GM21825 (cell line): ENCODE measurements around the gene CYRIA.

ENCODE experiments used
- ATAC-seq: cut with Tn5 transposase; IDR thresholded peaks from one replicate; pipeline ENCODE4 v1.9.1; 2021; ENCODE audit warnings: mild to moderate bottlenecking, moderate library complexity; ENCODE audit not compliant: unreplicated experiment

The CYRIA gene

DNA sequence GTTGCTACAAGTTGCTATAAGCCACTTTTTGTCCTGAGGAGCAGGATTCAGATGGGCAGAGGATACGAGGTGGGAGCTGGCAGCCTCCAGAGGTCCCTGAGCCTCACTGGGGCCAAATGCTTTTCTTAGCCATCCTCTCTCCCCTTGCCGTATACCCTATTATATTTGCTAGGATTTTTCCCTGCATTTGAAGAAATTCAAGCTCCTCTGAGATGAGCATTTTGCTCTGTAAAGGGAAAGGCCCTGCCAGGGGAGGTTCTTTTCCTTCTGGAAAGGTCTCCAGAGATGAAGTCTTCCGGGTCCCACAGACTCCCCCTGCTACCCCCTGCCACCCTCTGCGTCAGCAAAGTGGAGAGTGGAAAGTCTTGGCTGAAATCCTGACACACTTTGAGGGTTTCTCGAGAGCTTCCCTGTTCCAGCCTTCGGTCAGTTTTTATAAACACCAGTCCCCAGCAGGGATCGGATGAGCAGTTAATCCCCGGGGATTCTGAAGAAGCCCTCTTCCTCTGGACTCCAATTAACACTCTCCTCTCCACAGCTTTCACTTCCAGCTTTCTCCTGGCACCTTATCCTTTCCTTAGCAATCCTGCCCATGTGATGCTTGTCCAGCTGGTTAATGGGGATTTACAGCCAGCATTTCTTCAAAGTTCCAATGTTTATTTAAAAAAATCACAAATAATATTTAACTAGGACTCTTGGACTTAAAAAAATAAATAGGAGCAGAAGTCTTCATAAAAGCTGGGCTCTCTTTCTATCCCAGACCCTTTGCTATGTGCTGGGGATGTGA, 13.1 kb downstream of the CYRIA start:
- ATAC-seq, result no peak

DNA sequence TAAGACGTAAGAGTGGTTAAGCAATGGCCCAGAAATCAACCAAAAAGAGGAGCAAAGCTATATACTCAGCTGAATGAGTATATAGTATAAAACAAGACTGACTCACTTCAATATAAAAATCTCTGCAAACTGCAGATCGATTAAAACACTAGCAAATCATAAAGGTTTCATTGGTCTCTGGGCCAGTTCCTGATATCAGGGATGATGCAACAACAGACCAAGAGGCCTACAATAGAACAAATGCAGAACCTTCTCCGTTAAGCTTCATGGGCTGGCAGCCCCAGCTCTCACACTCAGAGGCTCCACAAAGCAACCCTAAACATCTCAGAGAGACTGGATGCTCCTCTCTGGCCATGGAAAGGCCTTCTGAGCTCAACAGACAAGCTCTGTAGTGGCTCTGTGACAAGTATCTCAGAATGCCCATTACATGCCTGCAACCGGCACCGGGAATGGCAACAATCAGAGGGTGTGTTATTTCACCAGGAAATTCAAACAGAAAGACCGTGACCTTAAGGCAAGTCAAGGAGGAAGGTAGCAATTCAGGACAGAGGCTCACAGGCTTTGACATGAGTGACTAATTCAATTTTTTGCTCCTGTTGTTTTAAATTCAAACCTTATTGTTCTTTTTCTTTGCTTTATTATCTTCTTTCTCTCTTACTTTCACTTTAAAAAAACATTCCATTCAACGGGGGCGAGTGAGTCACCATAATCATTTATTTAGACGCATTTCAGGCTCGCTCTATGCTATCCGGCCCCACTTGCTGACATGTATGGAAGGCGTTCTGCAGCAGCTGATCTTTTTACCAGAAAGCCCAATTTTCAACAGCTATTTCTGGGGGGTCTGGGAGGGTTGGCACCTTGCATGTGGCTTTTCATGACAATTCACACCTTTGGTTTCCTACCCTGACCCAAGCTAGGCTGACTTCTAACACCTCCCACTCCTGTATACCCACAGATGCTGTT, 15.1 kb downstream of the CYRIA start:
- no peak for ATAC-seq

DNA sequence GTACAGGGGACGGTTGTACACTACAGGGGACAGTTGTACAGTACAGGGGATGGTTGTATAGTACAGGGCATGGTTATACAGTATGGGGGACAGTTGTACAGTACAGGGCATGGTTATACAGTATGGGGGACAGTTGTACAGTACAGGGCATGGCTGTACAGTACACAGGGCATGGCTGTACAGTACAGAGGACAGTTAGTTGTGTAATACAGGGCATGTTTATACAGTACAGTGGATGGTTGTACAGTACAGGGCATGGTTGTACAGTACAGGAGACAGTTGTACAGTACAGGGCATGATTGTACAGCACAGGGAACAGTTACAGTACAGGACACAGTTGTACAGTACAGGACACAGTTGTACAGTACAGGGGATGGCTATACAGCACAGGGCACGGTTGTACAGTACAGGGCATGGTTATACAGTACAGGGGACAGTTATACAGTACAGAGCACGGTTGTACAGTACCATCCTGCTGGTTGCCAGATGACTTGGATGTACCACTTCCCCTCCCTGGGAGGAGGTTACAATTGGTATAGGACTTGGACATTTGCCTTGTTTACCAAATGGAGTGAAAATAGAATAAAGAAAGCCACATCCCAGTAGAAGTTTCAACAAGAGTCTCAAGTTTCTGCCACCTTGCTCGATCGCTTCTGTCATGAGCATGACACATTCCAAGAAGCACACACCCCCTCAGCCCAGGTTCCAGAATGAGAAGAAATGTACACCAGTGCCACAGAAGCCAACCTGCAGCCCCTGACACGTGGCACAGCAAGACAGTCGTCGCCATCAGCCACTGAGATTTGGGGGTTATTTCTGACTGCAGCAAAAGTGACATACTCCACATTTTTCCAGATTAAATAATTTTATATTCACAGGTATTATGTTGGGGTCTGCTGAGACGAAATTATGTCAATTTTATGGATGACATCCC, 16.0 kb downstream of the CYRIA start:
- ATAC-seq, result no peak

DNA sequence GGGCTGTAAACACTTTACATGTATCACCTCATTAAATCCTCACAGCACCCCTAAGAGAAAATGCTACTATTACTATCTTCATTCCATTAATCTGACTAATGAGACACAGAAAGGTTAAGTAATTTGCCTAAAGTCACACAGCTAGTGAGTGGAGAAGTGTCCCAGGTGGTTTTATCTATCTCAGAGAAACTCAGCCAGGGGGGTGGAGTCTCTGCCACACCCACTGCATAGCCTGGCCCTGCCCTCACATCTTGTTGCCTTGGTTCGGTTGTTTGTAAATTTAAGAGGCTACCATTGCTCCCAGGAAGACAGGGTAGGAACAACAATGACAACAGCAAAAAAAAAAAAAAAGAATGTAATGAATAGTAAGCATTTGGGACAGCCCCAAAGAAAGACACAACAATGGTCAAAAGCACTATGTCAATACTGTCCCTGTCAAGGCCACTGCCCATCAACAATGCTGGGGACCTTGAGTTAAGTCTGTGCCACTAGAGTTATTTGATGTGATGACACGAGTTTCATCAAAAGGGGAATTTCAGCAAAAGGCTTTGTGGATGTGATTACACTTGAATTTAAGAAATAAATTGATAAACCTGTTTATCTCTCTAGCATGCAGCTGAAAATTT, 17.5 kb downstream of the CYRIA start:
- no peak for ATAC-seq

DNA sequence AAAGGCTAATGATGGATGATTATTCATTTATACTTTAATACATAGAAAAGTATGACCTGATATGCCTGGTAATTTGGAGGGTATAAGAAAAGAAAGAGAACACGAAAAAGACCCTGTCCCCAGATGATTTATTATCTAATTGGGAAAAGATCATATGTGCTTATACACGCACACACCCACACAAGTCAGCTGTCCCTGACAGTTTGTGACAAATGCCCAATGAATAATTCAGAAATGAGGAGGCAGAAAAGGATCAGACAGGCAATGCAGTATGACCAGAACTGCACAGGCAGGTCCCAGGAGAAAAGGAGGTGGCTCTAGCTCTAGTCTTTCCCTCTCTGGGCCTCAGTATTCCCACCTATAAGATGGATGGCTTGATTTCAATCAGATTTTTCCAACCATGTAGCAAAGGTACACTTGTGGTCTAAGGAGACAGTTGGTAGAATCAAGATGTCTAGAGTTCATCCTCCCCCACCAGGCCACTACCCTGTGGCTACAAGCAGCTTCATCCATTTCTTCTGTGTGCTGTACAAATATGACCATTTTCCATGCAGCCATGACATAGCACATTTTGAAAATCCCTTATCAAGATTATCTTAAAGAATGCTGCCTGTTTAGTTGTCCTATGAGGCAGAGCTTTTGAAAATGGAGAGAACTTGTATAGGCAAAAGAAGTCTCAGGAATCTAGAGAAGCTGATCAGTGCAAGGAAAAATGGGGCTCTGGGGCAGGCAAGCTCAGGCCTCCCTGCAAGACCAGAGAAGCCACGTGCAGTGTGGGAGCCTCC, 19.7 kb downstream of the CYRIA start:
- no peak for ATAC-seq

DNA sequence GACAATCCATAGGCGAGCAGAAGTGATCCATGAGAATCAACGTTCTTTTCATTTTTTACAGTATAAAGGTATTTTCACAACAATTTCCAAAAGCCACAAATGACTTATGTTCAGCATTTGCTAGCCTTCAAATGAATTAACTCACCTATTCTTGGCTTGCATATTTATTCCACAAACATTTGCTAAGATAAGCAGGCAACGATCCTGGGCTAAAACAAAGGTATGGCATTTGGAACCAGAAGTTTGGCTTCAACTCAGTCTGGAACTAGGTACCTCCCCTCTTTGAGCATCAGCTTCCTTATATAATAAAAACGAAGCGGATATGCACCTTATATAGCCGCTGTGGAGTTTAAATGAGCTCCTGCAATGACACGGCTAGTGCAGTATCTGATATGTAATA, 20.5 kb downstream of the CYRIA start:
- no peak for ATAC-seq

DNA sequence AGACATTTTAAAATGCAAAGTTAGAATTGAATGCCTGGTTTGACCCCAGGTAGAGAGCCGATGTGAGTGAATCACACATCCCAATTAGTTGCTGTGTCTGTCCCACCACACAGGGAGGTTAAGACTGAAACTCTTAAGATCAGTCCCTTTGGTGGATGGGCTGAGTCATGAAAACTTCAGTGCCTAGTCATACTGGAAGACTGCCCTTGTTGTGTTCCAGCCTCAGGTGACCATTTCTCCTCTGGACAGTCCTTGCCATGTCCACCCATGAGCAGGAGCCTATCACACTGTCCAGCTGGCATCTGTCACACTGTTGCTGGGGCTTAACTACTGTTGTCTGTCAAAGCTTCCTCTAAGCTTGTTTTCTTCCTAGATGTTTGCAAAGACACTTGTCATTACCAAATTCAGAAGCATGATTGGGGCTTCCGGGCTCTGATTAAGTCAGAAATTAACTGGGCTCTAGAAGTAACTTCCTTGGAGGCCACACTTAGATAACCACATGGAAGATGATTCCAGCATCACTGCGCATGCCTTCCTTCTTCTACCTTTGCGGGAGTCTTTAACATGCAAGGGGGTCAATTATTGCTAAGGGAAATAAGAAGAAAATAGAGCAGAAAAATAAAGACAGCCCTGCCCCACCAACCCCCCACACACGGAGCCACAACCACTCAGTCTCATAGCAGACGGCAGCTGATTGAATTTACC, 21.3 kb downstream of the CYRIA start:
- ATAC-seq, result no peak

DNA sequence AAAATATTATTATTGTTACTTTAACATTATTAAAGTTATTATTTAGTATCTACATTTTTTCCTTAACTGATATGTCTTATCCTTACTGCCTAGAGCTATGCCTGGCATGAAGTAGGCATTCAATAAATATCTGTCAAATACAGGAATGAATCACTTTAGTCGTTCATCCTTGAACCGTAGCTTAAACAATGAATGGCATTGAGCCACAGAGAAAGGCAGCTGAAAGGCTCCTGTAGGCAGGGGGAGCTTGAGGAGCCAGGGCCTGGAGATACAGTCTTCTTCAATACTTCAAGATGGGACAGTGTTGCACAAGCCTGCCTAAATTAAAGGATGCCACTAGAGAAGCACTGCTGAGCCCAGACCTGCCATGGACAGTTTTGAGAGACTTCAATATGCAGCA, 22.5 kb downstream of the CYRIA start:
- no peak for ATAC-seq

DNA sequence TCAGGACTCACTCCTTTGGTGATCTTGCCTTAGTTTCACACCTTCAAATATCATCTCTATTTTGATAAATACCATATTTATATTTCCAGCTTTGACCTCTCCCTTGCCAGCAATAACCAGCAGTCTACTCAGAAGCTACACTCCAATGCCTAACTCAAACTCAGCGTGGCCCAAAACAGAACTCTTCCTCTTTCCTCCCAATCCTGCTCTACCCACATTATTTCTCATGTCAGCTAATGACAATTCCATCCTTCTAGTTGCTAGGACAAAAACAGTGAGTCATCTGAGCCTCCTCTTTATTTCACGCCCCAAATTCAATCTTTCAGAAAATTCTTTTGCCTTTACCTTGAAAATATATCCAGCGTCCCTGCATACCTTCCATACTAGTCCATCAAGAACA, 23.5 kb downstream of the CYRIA start:
- ATAC-seq, result no peak

DNA sequence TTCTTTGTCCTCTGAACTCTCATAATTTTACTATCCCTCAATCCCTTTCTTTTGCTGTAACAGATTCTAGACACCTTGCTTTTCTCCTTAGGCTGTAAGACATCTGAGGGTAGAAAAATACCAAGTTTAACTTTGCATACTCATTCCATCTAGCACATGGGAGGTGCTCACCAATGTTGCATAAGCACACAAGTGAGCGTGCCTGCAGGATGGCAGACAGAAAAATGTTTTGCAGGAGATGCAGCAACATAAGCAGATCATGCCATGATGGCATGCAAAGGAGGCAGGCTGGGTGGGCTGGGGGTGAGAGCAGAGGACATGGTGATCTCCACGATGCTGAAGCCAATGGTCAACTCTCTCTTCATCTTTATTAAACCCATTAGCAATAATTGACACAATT, 24.1 kb downstream of the CYRIA start:
- no peak for ATAC-seq

DNA sequence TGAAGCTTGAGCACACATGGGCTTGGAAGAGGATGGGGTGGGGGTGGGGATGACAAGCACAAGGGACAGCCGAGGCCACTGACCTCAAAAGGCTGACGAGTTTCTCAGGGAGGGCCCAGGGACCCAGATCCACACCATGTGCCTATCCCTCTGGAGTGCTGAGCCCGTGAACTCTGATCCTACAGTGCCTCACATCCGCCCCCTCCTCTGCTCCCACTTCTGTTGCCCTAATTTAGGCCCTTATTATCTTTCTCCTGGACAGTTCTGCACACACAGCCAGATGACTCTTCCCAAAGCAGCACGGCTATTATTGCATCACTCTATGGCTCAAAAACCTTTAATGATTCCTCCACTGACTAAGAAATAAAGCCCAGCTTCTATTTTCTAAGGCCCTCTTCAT, 24.8 kb downstream of the CYRIA start:
- ATAC-seq, result no peak

DNA sequence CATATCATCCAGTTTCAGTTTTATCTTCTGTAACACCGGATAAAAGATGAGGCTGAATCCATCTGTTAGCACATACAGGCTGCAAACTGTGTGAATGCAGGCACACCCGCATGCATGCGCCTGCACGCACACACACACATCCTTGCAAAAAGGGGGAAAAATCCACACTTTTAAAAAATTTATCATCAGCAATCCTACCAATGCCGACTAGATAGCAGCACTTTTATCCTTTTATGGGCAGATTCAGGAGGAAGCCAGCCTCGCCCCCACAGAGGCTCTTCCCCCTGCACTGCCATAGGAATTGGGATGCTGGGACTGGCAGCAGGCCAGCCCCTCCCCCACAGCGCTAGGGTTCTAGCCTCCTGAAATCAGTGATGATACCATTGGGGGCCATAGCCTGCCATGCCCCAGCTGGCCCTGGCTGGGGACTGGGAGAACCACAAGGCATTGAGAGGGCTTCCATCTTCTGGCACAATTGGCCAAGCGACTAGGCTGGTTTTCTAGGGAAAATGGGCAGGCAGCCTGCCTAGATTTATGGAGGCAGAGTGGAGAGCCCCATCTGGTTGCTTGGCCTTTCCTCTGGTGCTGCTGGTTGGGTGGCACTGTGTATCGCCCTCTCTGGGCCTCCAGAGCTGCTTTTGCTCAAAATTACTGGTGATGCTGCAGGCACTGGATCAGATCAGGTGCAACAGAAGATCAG, 25.5 kb downstream of the CYRIA start:
- ATAC-seq, result no peak

DNA sequence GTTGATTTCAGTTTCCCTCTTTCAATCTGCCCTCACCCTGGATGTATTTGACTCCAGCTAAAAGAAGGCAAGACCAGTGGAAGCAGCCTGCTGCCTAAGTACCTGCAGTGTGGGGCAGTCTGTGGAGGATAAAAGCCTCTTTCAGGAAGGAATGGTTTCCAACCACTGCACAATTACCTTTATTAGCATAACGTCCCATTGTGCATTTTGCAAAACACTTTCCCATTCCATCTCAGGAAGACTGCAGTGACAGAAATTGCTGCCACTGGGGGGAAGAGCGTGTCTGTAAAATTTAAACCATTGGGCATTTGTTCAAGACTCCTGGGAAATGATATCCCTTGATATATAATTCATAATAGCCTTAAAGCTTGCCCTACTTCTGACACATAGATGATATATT, 26.2 kb downstream of the CYRIA start:
- no peak for ATAC-seq

DNA sequence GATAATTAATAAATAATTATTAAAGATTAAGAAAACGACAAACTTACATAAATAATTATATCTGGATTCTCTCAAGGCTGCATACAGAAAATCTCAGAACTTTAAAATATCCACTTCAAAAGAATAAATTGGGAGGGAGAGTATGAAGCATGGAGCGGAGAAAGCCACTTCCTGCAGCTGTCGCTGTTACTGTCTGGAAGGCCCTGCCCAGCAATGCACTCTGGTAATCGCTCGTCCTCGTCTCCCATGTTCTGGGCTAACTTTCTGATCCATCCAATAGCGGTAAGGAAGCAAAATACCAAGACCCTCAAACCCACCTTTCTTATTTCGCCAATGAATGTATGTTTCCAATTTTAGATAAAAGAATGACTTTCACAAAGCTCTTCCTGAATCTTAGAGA, 26.7 kb downstream of the CYRIA start:
- no peak for ATAC-seq

DNA sequence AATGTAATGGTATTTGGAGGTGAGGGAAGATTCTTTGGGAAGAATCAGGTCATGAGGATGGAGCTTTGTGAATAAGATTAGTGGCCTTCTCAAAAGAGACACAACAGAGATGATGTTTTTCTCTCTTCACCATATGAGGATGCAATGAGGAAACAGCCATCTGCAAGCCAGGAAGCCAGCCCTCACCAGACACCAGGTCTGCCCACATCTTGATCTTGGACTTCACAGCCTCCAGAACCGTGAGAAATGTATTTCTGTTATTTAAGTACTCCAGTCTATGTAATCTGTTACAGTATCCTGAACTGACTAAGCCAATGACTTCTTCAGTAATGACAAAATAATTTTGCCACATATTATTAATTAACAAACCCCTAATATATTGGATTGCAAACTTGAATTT, 28.3 kb downstream of the CYRIA start:
- ATAC-seq, result no peak

DNA sequence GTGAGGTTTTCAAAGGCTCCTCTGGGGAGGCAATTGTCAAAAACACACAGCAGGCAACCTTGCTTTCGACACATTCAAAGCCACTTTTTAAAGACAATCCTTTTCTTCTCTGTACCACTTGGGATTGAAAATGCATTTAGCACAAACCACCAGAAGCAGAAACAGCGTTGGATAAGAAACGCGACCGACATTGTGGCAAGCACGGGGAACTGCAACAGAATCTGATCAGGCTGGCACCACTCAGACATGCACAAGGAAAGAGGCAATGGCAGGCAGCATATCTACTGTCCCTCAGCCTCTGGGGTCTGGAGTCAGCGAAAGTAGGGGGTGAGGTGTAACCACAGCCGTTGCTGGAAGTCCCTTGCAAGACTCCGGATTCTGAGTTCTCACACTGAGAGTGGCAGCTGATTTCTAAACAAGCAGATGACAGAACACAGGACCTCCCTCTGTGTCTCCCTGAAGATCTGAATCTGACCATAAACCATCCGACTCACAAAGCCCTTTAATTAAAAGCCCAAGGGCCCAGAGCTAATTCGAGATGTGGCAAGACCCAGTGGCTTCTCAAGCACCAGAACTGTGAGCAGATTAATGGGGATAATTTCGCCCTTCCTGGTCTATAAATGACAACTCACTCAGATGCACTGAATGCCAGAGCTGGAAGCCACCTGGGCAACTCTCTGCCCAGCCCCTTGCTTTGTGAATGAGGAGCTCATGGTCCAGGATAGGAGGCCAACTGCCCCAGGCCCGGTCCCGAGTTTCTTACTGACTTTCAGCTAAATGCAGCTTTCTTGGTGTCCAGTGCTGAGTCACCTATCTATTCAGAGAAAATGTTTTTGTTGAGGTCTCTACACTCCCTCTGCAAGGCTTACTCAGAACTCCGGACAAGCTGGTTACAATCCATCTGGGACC, 29.6 kb downstream of the CYRIA start:
- ATAC-seq, result no peak

DNA sequence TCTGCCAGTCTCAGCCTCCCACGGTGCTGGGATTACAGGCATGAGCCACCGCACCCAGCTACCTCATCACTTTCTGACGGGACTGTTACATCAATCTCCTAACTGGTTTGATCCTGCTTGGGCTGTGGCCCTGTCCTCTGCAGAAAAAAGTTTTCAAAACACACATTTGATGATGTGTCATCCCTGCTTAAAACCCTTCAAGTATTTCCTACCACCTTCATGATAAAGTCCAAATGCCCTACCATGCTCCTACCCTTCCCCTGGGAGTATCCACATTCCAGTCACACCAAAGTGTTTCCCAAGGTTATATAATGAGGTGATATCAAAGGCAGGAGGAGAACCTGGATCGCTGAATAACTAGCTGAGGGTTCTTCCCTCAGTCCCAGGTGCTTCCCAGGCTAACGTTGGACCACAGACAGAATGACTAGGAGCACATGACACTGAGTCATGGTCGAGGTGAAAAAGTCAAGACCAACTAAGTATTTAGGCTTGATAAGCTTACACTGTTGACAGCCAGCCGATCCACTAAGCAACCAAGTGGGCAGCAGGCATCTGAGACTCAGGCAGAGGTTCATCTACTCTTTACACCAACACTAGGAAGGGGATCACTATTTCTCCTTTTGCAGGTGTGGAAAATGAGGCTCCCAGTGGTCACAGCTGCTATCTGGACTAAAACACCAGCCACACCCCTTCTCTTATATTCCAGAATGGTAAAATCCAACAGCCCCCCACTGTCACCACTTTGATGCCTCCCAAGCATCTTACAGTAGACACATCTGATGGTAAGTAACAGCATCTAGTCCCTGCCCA, 31.8 kb downstream of the CYRIA start:
- ATAC-seq, result no peak
